22Rv1 (cell line): ENCODE measurements around the gene TM4SF5.

Experiments used
- H3K27ac ChIP-seq: fragments of 450-650 bp; 2 replicates; pipeline ENCODE4 v1.5.1; 2017
- ZFX ChIP-seq: fragments of 450-650 bp; IDR thresholded peaks from 2 replicates; pipeline ENCODE4 v1.6.1; 2017; ENCODE audit warnings: antibody characterized with exemption, borderline replicate concordance
- TF ChIP-seq, protein P1 (sequence below): fragments of 450-650 bp; IDR thresholded peaks from 2 replicates; pipeline ENCODE4 v1.5.1; 2017; ENCODE audit warnings: mild to moderate bottlenecking

Gene TM4SF5

DNA sequence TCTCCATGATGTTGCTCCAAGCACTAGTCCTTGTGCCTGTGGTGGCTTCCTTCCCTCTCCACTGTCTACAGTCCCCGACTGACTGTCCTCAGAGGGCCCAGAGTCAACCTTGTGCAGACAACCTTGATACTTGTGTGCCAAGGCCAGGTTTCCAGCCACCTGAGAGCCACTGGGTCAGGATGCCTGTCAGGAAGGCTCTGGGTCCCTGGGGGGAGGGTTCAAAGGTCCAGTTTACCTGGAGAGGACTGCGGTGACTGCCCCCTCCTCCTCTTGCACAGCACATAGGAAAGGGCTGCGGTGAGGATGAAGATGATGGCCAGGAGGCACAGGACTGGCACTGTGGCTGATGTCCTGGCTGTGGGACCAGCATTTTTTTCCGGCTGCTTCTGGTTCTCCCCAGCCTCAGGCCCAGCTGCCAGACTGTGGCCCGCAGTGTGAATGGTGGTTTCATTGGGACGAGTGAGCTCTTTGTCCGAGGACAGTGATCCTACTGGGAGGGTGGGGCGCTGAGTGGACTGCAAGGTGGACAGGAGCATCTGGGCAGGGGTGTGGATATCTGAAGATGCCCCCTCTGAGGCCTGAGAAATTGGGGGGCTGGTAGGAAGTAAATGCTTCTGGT lies 36.7 kb upstream of the TM4SF5 start:
- no peak for TF ChIP-seq ZFX
- TF ChIP-seq, protein P1, sequence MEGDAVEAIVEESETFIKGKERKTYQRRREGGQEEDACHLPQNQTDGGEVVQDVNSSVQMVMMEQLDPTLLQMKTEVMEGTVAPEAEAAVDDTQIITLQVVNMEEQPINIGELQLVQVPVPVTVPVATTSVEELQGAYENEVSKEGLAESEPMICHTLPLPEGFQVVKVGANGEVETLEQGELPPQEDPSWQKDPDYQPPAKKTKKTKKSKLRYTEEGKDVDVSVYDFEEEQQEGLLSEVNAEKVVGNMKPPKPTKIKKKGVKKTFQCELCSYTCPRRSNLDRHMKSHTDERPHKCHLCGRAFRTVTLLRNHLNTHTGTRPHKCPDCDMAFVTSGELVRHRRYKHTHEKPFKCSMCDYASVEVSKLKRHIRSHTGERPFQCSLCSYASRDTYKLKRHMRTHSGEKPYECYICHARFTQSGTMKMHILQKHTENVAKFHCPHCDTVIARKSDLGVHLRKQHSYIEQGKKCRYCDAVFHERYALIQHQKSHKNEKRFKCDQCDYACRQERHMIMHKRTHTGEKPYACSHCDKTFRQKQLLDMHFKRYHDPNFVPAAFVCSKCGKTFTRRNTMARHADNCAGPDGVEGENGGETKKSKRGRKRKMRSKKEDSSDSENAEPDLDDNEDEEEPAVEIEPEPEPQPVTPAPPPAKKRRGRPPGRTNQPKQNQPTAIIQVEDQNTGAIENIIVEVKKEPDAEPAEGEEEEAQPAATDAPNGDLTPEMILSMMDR, result no peak
- H3K27ac ChIP-seq, result no peak overlapping the region

DNA sequence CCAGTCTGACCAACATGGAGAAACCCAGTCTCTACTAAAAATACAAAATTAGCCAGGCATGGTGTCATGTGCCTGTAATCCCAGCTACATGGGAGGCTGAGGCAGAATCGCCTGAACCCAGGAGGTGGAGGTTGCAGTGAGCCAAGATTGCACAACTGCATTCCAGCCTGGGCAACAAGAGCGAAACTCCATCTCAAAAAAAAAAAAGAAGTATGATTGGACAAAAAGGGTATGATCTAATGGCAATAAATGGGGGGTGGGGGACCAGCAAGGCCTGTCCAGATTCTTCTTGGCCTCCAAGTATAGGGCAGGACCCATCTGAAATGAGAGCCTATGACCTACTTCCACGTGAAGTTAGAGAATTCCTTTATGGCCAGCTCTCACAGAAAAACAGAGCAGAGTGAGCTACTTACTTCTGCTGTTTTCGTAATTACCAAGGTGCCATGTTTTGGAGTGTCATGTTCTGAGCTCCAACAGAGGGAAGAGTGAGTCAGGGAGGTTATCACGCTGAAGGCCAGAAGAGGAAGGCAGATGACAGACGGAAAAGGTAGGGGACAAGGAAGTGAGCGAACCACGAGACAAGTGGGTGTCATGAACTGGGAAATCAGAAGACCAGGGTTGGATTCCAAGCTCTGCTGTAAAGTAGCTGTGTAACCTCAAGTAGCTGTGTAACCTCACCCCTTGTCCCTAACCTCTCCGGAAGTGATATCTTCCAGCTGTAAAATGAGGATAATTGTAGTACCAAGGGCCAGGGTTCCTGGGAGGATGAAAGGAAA lies 35.6 kb upstream of the TM4SF5 start:
- TF ChIP-seq, protein P1, result no peak
- no peak for TF ChIP-seq ZFX
- H3K27ac ChIP-seq, result no peak overlapping the region

- H3K27ac ChIP-seq, result no peak overlapping the region
- TF ChIP-seq, protein P1, result no peak
- TF ChIP-seq ZFX, result no peak
Measured at GRCh38 chr17:4738136-4739121, 33.3 kb upstream of the TM4SF5 start.

- TF ChIP-seq, protein P1, result no peak
- TF ChIP-seq ZFX, result no peak
- no peak within 1 kb of the TSS for H3K27ac ChIP-seq
Measured at GRCh38 chr17:4739122-4740024, 32.3 kb upstream of the TM4SF5 start, which contains the start of the genes CXCL16 and ZMYND15. Gene CXCL16, minus strand, starts transcription at chr17:4739928. Its CDS starts 589 bp downstream, at chr17:4739339. Gene ZMYND15, plus strand, starts transcription at chr17:4739833. Its CDS starts 716 bp downstream, at chr17:4740549.

- H3K27ac ChIP-seq, result no peak overlapping the region
Measured at GRCh38 chr17:4740025-4740351, 31.7 kb upstream of the TM4SF5 start.

GRCh38 chr17:4740584-4740983 lies 31.1 kb upstream of the TM4SF5 start:
- no peak overlapping the region for H3K27ac ChIP-seq
- TF ChIP-seq, protein P1, result no peak
- TF ChIP-seq ZFX, result no peak

More at GRCh38 chr17:4740025-4740351, 31.7 kb upstream of the TM4SF5 start:
- TF ChIP-seq, protein P1, result no peak
- TF ChIP-seq ZFX, result no peak
